ENCODE measurements around the gene MLN.

- TF ChIP-seq FOS (IDR thresholded peaks at IDR 0.05; ENCODE audit: borderline replicate concordance, insufficient read depth, low read length) (no peak), CTCF (IDR thresholded peaks at IDR 0.05; ENCODE audit: extremely low read depth in 1 of 2, insufficient read depth in 1 of 2, low read depth in 1 of 2, low read length in 2 of 2) (no peak), POLR2A (IDR thresholded peaks at IDR 0.05; ENCODE audit: low read depth, low read length) (no peak), GATA2 (IDR thresholded peaks at IDR 0.05; ENCODE audit: insufficient read depth, insufficient read length, low read depth, low read length) (no peak), EZH2 (IDR thresholded peaks at IDR 0.05; ENCODE audit: borderline replicate concordance, low read depth, low read length, severe bottlenecking) (no peak), JUN (IDR thresholded peaks at IDR 0.05; ENCODE audit: borderline replicate concordance, insufficient read depth, insufficient read length, low read depth) (no peak)
Measured at GRCh38 chr6:33827546-33828451, 24.0 kb upstream of the MLN start.
